ENCODE data around the gene NPB. TPM values are rescaled to one million over a fixed set of nuclear protein-coding genes. Genes with fewer than 3 reads are reported as not detected.

NPB gene
- total RNA-seq, 6 experiments from 2014 or later, result 0.12 to 1.5 (median 0.87) TPM; not detected in 2

DNA sequence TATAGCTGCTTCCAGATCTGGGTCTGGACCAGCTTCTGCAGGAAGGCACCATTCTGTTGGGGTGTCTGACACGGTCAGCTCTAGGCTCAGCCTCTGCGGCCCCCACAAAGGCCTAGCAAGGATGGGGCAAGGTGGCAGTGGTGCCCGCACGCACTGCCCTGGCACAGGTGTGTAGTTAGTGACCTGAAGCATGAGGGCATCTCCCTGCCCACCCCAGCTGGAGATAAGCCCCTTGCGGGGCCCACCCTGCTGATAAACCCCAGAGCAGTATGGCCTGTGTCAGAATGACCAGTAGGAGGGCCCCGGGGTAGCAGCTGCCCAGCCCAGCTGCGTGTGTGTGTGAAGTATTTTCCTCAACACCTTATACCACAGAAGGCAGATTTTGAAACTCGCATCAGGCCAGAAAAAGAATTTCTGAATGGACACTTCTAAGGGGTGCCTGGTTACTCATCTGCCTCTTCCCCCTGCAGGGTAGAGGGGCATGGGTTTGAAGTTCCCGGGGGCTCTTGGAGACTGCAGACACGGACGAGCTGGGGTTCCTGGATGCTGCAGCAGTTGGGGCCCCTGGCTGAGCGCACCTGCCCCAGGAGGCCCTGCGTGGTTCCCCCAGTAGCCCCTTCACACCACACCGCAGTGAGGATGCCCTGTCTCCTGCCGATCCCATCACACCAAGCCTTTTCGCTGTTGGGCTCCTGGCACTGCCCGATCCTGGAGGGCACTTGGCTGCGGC, 35.4 kb upstream of the NPB start:
- no peak for DNase-seq
- Histone ChIP-seq H3K36me3 (peaks cover 0 to 16% (median 8%) of the 10 kb centered on the region in 4 donors), H3K27ac (peak overlapping the region; percentile 41 to 99 (median 77)), H3K27me3 (no peaks in the 10 kb centered on the region), H3K4me1 (peaks cover 0 to 77% (median 38%) of the 10 kb centered on the region in 4 donors), H3K4me3 (no peak overlapping the region), H3K9me3 (no peaks in the 10 kb centered on the region)
- ATAC-seq, result no peak
- TF ChIP-seq POLR2A (IDR thresholded peaks at IDR 0.05), result no peak
- TF ChIP-seq, protein P1, sequence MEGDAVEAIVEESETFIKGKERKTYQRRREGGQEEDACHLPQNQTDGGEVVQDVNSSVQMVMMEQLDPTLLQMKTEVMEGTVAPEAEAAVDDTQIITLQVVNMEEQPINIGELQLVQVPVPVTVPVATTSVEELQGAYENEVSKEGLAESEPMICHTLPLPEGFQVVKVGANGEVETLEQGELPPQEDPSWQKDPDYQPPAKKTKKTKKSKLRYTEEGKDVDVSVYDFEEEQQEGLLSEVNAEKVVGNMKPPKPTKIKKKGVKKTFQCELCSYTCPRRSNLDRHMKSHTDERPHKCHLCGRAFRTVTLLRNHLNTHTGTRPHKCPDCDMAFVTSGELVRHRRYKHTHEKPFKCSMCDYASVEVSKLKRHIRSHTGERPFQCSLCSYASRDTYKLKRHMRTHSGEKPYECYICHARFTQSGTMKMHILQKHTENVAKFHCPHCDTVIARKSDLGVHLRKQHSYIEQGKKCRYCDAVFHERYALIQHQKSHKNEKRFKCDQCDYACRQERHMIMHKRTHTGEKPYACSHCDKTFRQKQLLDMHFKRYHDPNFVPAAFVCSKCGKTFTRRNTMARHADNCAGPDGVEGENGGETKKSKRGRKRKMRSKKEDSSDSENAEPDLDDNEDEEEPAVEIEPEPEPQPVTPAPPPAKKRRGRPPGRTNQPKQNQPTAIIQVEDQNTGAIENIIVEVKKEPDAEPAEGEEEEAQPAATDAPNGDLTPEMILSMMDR (IDR thresholded peaks at IDR 0.05), result no peak
- intact Hi-C loops (cut with DNase I), result no loop called here
- 72% methylated on average over 2 of the region's 18 CpGs for WGBS (ENCODE audit: insufficient coverage, low coverage, low lambda C conversion rate, missing lambda C conversion rate)

DNA sequence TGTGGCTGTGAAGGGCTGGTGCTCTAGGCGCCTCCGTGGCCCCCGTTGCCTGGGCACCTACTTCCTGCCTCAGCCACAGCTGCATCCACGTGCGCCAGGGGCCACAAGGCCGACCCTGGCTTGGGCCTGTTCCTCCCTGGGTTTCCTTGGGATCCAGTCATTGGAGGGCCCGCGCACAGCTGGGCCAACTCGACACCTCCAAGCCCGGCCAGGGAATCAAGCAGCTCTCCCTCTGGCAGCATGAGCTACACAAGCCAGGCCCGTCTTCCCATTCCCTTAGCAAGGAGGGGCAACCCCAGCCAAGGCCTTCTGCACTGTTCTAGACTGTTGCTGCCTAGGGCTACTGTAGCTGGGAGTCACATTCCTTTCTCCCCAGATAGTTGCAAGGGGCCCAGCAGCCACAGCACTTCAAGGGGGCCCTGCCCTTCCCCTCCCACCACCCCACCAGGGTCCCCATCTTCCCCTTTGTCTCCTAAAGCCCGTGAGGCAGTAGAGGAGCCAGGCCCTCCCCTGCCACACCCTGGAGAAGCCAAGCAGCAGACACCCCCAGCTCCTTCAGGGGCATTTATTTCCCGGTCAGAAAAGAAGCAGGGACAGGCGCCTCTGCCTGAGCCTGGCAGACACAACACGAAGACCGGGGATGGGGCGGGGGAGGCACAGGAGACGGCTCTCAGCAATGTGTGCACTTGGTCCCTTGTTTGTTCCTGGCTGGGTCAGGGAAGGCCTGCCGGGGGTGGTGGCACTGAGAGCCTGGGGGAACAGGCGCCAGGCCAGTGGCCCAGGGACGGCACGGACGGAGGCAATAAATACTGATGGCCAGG, 34.7 kb upstream of the NPB start:
- H3K27ac ChIP-seq, result peak overlapping the region; percentile 17 to 99 (median 40)
- peaks cover 0 to 16% (median 8%) of the 10 kb centered on the region in 4 donors for H3K36me3 ChIP-seq
- H3K4me1 ChIP-seq, result peaks cover 0 to 72% (median 35%) of the 10 kb centered on the region in 4 donors
- H3K9me3 ChIP-seq, result no peaks in the 10 kb centered on the region
- no peak overlapping the region for H3K4me3 ChIP-seq
- TF ChIP-seq, protein P1 (IDR thresholded peaks at IDR 0.05), result no peak
- TF ChIP-seq POLR2A (IDR thresholded peaks at IDR 0.05), result no peak
- no peaks in the 10 kb centered on the region for H3K27me3 ChIP-seq
- DNase-seq (peak; percentile 65 to 79 (median 75)), ATAC-seq (peak; percentile 3 to 18 (median 14))
- WGBS (ENCODE audit: insufficient coverage, low coverage, low lambda C conversion rate, missing lambda C conversion rate), result 16% methylated on average over 6 of the region's 23 CpGs
- intact Hi-C loops (cut with DNase I), result no loop called here

DNA sequence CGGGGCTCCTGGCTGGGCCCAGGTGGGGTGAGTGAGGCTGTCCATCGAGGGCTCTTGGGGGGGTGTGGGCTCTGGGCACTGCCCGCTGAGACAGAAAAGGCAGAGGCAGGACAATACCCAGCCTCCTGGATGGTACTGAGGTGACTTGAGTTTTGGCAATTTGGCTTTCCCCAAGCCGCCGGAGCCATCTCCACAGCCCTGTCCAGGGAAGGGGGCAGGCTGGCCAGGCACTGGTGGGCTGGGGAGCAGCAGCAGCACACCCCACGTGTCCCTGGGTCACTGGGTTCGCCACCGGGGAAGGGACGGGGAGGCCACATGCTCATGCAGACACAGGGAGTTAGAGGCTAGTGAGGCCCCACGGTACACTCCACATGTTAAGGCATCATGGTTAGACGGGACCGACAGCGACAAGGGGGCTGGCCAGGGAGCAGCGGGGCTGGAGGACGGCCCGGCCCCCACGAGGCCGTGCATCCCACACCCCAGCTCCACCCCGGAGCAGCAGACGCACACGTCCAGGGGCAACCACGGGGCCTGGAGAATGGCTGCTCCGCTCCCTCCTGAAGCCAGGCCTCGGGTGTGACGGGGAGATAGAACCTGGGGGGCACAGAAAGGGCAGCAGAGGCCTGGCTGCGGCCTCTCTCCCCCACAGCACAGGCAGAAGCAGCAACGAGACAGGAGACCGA, 33.9 kb upstream of the NPB start:
- Histone ChIP-seq H3K9me3 (no peaks in the 10 kb centered on the region), H3K36me3 (peaks cover 0 to 16% (median 8%) of the 10 kb centered on the region in 4 donors), H3K4me3 (no peak overlapping the region), H3K27me3 (no peaks in the 10 kb centered on the region), H3K27ac (peak overlapping the region; percentile 10 to 99 (median 17)), H3K4me1 (peaks cover 0 to 70% (median 34%) of the 10 kb centered on the region in 4 donors)
- ATAC-seq (peak; percentile 0 to 6 (median 2)), DNase-seq (peak; percentile 49 to 73 (median 68))
- TF ChIP-seq, protein P1 (IDR thresholded peaks at IDR 0.05), result no peak
- peak; percentile 49 for TF ChIP-seq POLR2A (IDR thresholded peaks at IDR 0.05)
- WGBS (ENCODE audit: insufficient coverage, low coverage, low lambda C conversion rate, missing lambda C conversion rate), result 18% methylated on average over 6 of the region's 28 CpGs
- intact Hi-C loops (cut with DNase I), result no loop called here

DNA sequence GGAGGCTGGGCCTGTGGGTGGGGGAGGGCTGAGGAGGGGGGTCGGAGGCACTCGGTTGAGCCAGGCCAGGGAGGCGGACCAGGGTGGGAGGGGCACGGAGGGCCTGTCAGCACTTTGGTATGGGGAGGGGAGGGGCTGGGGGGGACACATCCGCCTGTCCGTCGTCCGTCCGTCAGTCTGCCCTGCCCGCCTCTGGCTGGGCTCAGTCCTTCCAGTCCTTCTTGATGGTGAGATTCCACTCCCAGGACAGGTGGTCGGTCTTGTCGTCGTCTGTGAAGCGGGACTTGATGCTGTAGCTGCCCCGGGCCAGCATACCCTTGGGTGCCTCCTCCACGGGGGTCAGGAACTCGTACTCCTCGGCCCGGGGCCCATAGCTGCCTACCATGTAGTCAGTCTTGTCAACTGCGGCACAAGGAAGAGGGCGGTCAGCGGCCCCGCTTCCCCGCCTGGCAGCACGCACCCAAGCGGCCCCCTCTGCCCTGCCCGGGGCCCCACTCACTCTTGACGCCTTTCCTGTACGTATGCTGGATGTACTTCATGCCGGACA, 33.3 kb upstream of the NPB start:
- peak; percentile 21 for TF ChIP-seq POLR2A (IDR thresholded peaks at IDR 0.05)
- TF ChIP-seq, protein P1 (IDR thresholded peaks at IDR 0.05), result no peak
- Histone ChIP-seq H3K27ac (peak overlapping the region; percentile 10 to 99 (median 93)), H3K4me3 (no peak overlapping the region), H3K9me3 (no peaks in the 10 kb centered on the region), H3K4me1 (peaks cover 0 to 64% (median 32%) of the 10 kb centered on the region in 4 donors), H3K36me3 (peaks cover 0 to 16% (median 8%) of the 10 kb centered on the region in 4 donors), H3K27me3 (no peaks in the 10 kb centered on the region)
- peak; percentile 1 to 15 (median 6) for ATAC-seq
- peak; percentile 73 to 81 (median 76) for DNase-seq
- WGBS (ENCODE audit: insufficient coverage, low coverage, low lambda C conversion rate, missing lambda C conversion rate), result 40% methylated on average over 1 of the region's 30 CpGs
- intact Hi-C loops (cut with DNase I), result no loop called here
